Neural progenitor cell (in vitro differentiated cells): ENCODE data around the gene CRISP3. TPM values are rescaled to one million over a fixed set of nuclear protein-coding genes. Genes with fewer than 3 reads are reported as not detected.
A peak's percentile ranks its signal among the peaks of the same experiment; 100 is the strongest.

Experiments
- DNase-seq: peaks from one replicate; pipeline ENCODE4 v3.0.0-alpha.2; 2016; ENCODE audit warnings: low spot score
- H2AFZ ChIP-seq: fragments of 200-600 bp; sonication (generic); replicated peaks from 2 replicates; pipeline ENCODE4 v1.6.1; 2016; ENCODE audit warnings: antibody characterized with exemption
- H3F3A ChIP-seq: fragments of 200-600 bp; sonication (generic); 2 replicates; pipeline ENCODE4 v1.6.1; 2016; ENCODE audit warnings: antibody characterized with exemption, low read depth
- H3K27ac ChIP-seq: fragments of 200-600 bp; sonication (generic); 2 replicates; pipeline ENCODE4 v1.5.1; 2016; ENCODE audit warnings: mild to moderate bottlenecking
- H3K27me3 ChIP-seq: fragments of 200-600 bp; sonication (generic); 2 replicates; pipeline ENCODE4 v1.6.1; 2016; ENCODE audit warnings: mild to moderate bottlenecking, moderate library complexity
- H3K36me3 ChIP-seq: fragments of 200-600 bp; sonication (generic); 2 replicates; pipeline ENCODE4 v1.5.1; 2016
- H3K4me1 ChIP-seq: fragments of 200-600 bp; sonication (generic); 2 replicates; pipeline ENCODE4 v1.6.1; 2016; ENCODE audit warnings: mixed run types
- H3K4me2 ChIP-seq: fragments of 200-600 bp; sonication (generic); 2 replicates; pipeline ENCODE4 v1.6.1; 2016
- H3K4me3 ChIP-seq: fragments of 200-600 bp; sonication (generic); 2 replicates; pipeline ENCODE4 v1.5.1; 2016
- H3K79me2 ChIP-seq: fragments of 200-600 bp; sonication (generic); 2 replicates; pipeline ENCODE4 v1.6.1; 2016; ENCODE audit warnings: low read depth
- H3K9ac ChIP-seq: fragments of 200-600 bp; sonication (generic); 2 replicates; pipeline ENCODE4 v1.6.1; 2016
- H3K9me3 ChIP-seq: fragments of 200-600 bp; sonication (generic); 2 replicates; pipeline ENCODE4 v1.5.1; 2016; ENCODE audit warnings: low read depth
- H4K20me1 ChIP-seq: fragments of 200-600 bp; sonication (generic); 2 replicates; pipeline ENCODE4 v1.6.1; 2016; ENCODE audit warnings: low read depth
- H3K27ac Mint-ChIP-seq: 3 replicates; pipeline ENCODE4 v1.8.0; 2021; ENCODE audit warnings: mixed read lengths
- H3K27me3 Mint-ChIP-seq: 2 replicates; pipeline ENCODE4 v1.8.0; 2022; ENCODE audit warnings: low read depth, mild to moderate bottlenecking, inconsistent platforms, moderate library complexity, mixed read lengths; ENCODE audit not compliant: insufficient read depth
- H3K36me3 Mint-ChIP-seq: 3 replicates; pipeline ENCODE4 v1.8.0; 2021; ENCODE audit warnings: mixed read lengths
- H3K4me1 Mint-ChIP-seq: 3 replicates; pipeline ENCODE4 v1.8.0; 2021; ENCODE audit warnings: mixed read lengths
- H3K4me3 Mint-ChIP-seq: 3 replicates; pipeline ENCODE4 v1.8.0; 2021; ENCODE audit warnings: mild to moderate bottlenecking, moderate library complexity, mixed read lengths
- H3K9me3 Mint-ChIP-seq: 3 replicates; pipeline ENCODE4 v1.8.0; 2020; ENCODE audit warnings: mixed read lengths
- CTCF ChIP-seq: fragments of 200-600 bp; sonication (generic); IDR thresholded peaks from 2 replicates; pipeline ENCODE4 v1.5.1; 2017; ENCODE audit warnings: antibody characterized with exemption, mild to moderate bottlenecking
- EZH2 ChIP-seq: fragments of 200-600 bp; sonication (generic); IDR thresholded peaks from 2 replicates; pipeline ENCODE4 v1.6.1; 2017; ENCODE audit warnings: antibody characterized with exemption, mild to moderate bottlenecking, moderate library complexity
- EZH2phosphoT487 ChIP-seq: fragments of 200-600 bp; sonication (generic); IDR thresholded peaks from 2 replicates; pipeline ENCODE4 v1.6.1; 2017; ENCODE audit warnings: antibody characterized with exemption
- total RNA-seq: library from RNA; depleted of rRNA; stranded (reverse); fragments of >200 nt; gene quantifications from 2 replicates; pipeline ENCODE4 v1.2.3, GENCODE V29; 2015; ENCODE audit warnings: low replicate concordance

CRISP3 gene
- not detected in 2 replicates for total RNA-seq

- peak within 1 kb of the TSS; percentile 19 for H2AFZ ChIP-seq
- no peaks in the 10 kb centered on the region for H3F3A ChIP-seq
- H3K9ac ChIP-seq, result no peak within 1 kb of the TSS
- H3K27me3 ChIP-seq, result no peaks in the 10 kb centered on the region
- H3K4me3 Mint-ChIP-seq, result no peak within 1 kb of the TSS
- no peaks in the 10 kb centered on the region for H3K9me3 Mint-ChIP-seq
- H3K4me2 ChIP-seq, result no peak within 1 kb of the TSS
- no peaks in the 10 kb centered on the region for H4K20me1 ChIP-seq
- H3K27ac Mint-ChIP-seq, result no peak within 1 kb of the TSS
- TF ChIP-seq CTCF, result no peak
- no peak within 1 kb of the TSS for H3K4me3 ChIP-seq
- no peaks in the 10 kb centered on the region for H3K4me1 ChIP-seq
- H3K9me3 ChIP-seq, result no peaks in the 10 kb centered on the region
- no peaks in the 10 kb centered on the region for H3K27me3 Mint-ChIP-seq
- H3K79me2 ChIP-seq, result no peaks in the 10 kb centered on the region
- H3K36me3 ChIP-seq, result no peaks in the 10 kb centered on the region
- DNase-seq, result no peak
- H3K27ac ChIP-seq, result no peak within 1 kb of the TSS
- no peaks in the 10 kb centered on the region for H3K4me1 Mint-ChIP-seq
- no peaks in the 10 kb centered on the region for H3K36me3 Mint-ChIP-seq
Measured at GRCh38 chr6:49744259-49744658, at the start of gene CRISP3. TSS of gene CRISP3 (minus strand) at chr6:49744388. CDS start at chr6:49744367, 21 bp downstream.

GRCh38 chr6:49790341-49790740 is 46.2 kb upstream of the CRISP3 start:
- DNase-seq, result no peak
- Mint-ChIP-seq H3K4me3 (no peak overlapping the region), H3K36me3 (no peaks in the 10 kb centered on the region), H3K9me3 (no peaks in the 10 kb centered on the region), H3K27ac (no peak overlapping the region), H3K4me1 (no peaks in the 10 kb centered on the region), H3K27me3 (no peaks in the 10 kb centered on the region)
- Histone ChIP-seq H3K4me1 (no peaks in the 10 kb centered on the region), H3K36me3 (no peaks in the 10 kb centered on the region), H3K9me3 (no peaks in the 10 kb centered on the region), H3F3A (no peaks in the 10 kb centered on the region), H3K9ac (no peak overlapping the region), H3K27ac (no peak overlapping the region), H4K20me1 (no peaks in the 10 kb centered on the region), H2AFZ (no peak overlapping the region), H3K27me3 (no peaks in the 10 kb centered on the region), H3K79me2 (no peaks in the 10 kb centered on the region), H3K4me2 (no peak overlapping the region), H3K4me3 (no peak overlapping the region)
- TF ChIP-seq EZH2 (no peak), CTCF (no peak), EZH2phosphoT487 (no peak)

- Histone ChIP-seq H3K4me1 (no peaks in the 10 kb centered on the region), H3K27me3 (no peaks in the 10 kb centered on the region), H3K9me3 (no peaks in the 10 kb centered on the region), H3K27ac (no peak within 1 kb of the TSS), H3F3A (no peaks in the 10 kb centered on the region), H3K4me2 (no peak within 1 kb of the TSS), H3K36me3 (no peaks in the 10 kb centered on the region), H4K20me1 (no peaks in the 10 kb centered on the region), H2AFZ (no peak within 1 kb of the TSS), H3K79me2 (no peaks in the 10 kb centered on the region), H3K9ac (no peak within 1 kb of the TSS), H3K4me3 (no peak within 1 kb of the TSS)
- peak; percentile 11 for DNase-seq
- Mint-ChIP-seq H3K4me1 (no peaks in the 10 kb centered on the region), H3K36me3 (no peaks in the 10 kb centered on the region), H3K9me3 (no peaks in the 10 kb centered on the region), H3K4me3 (no peak within 1 kb of the TSS), H3K27ac (no peak within 1 kb of the TSS), H3K27me3 (no peaks in the 10 kb centered on the region)
- no peak for TF ChIP-seq CTCF
- no peak for TF ChIP-seq EZH2phosphoT487
- TF ChIP-seq EZH2, result no peak
Measured at GRCh38 chr6:49787176-49787575, 43.0 kb upstream of the CRISP3 start, which contains the start of gene PGK2. TSS of gene PGK2 (minus strand) at chr6:49787285. CDS start at chr6:49787187, 98 bp downstream.
